PFSK-1 (cell line): ENCODE results near the gene CGREF1.

Experiments
- FOXP2 ChIP-seq: optimal IDR thresholded peaks from 2 replicates; pipeline ENCODE3; 2011; ENCODE audit warnings: borderline replicate concordance, control low read depth, inconsistent platforms; ENCODE audit not compliant: insufficient read depth; ENCODE audit errors: extremely low read length, extremely low read depth
- POLR2AphosphoS5 ChIP-seq: IDR thresholded peaks from 2 replicates; pipeline ENCODE4 v1.6.1; 2012; ENCODE audit warnings: low read depth, mild to moderate bottlenecking, control low read depth, low read length, moderate library complexity
- REST ChIP-seq, 2 experiments: IDR thresholded peaks; 2 replicates each; pipeline versions ENCODE4 v1.6.1 to v1.8.0; 2011 to 2012; ENCODE audit warnings: low read depth in 2 of 2, low read length in 2 of 2, control low read depth in 1 of 2, inconsistent platforms in 1 of 2, mild to moderate bottlenecking in 1 of 2, moderate library complexity in 1 of 2; ENCODE audit not compliant: insufficient read depth in 1 of 2
- SIN3A ChIP-seq: IDR thresholded peaks from 2 replicates; pipeline ENCODE4 v1.6.1; 2012; ENCODE audit warnings: mild to moderate bottlenecking, low read length, moderate library complexity, borderline replicate concordance; ENCODE audit not compliant: insufficient read depth
- TAF1 ChIP-seq: IDR thresholded peaks from 2 replicates; pipeline ENCODE4 v1.6.1; 2012; ENCODE audit warnings: low read length, control low read depth, borderline replicate concordance; ENCODE audit not compliant: insufficient read depth

Gene CGREF1

GRCh38 chr2:27096748-27097297 is 22.1 kb downstream of the CGREF1 start:
- TF ChIP-seq TAF1: no peak
- no peak for TF ChIP-seq POLR2AphosphoS5
- no peak for TF ChIP-seq SIN3A
- no peak for TF ChIP-seq REST (IDR thresholded peaks at IDR 0.05; ENCODE audit: insufficient read depth in 1 of 2, low read depth in 2 of 2, low read length in 2 of 2)
- no peak for TF ChIP-seq FOXP2

- TF ChIP-seq FOXP2: peak; percentile 9
- no peak for TF ChIP-seq REST (IDR thresholded peaks at IDR 0.05; ENCODE audit: insufficient read depth in 1 of 2, low read depth in 2 of 2, low read length in 2 of 2)
- TF ChIP-seq TAF1: no peak
- TF ChIP-seq SIN3A: no peak
- peak; percentile 72 for TF ChIP-seq POLR2AphosphoS5
Measured at GRCh38 chr2:27095745-27096651, 22.9 kb downstream of the CGREF1 start.

- TF ChIP-seq SIN3A: no peak
- no peak for TF ChIP-seq REST (IDR thresholded peaks at IDR 0.05; ENCODE audit: insufficient read depth in 1 of 2, low read depth in 2 of 2, low read length in 2 of 2)
- TF ChIP-seq TAF1: no peak
- no peak for TF ChIP-seq POLR2AphosphoS5
- TF ChIP-seq FOXP2: no peak
Measured at GRCh38 chr2:27095427-27095744, 23.5 kb downstream of the CGREF1 start.

GRCh38 chr2:27094353-27094984 is 24.5 kb downstream of the CGREF1 start:
- no peak for TF ChIP-seq POLR2AphosphoS5
- TF ChIP-seq TAF1: no peak

GRCh38 chr2:27093430-27094352 is 25.2 kb downstream of the CGREF1 start:
- no peak for TF ChIP-seq TAF1
- no peak for TF ChIP-seq FOXP2
- TF ChIP-seq POLR2AphosphoS5: no peak
- TF ChIP-seq REST (IDR thresholded peaks at IDR 0.05; ENCODE audit: insufficient read depth in 1 of 2, low read depth in 2 of 2, low read length in 2 of 2): no peak
- no peak for TF ChIP-seq SIN3A
